HG03469 (cell line): ENCODE results near the gene SCN4A.

Source experiments
- ATAC-seq: cut with Tn5 transposase; IDR thresholded peaks from one replicate; pipeline ENCODE4 v1.9.1; 2021; ENCODE audit warnings: mild to moderate bottlenecking, moderate library complexity, moderate number of reproducible peaks; ENCODE audit not compliant: unreplicated experiment

SCN4A gene

GRCh38 chr17:63960006-63960405 is 12.7 kb downstream of the SCN4A start:
- no peak for ATAC-seq

DNA sequence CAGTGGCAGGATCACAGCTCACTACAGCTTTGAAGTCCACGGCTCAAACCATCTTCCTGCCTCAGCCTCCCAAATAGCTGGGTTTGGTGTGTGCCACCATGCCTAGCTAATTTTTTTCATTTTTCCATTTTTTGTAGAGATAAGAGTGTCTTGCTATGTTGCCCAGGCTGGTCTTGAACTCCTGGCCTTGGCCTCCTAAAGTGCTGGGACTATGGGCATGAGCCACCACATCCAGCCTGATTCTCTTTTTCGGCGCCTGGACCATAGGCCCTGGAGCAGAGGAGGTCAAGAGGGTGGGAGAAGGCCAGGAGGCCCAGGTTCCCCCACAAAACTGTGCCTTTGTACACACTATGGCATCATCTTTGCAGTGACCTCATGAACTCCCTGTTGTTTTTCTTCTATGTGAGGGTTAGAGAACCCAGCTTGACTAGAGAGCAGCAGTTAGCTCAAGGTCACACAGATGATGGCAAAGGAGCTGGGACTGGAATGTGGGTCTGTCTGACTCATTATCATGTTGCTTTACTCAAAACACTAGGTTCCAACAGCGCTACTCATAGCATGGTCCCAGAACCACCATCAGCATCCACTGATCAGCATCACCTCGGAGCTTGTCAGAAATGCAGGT is 16.3 kb downstream of the SCN4A start:
- ATAC-seq: no peak

- ATAC-seq: no peak
These were observed 16.9 kb downstream of the SCN4A start for GRCh38 chr17:63955791-63956190.

DNA sequence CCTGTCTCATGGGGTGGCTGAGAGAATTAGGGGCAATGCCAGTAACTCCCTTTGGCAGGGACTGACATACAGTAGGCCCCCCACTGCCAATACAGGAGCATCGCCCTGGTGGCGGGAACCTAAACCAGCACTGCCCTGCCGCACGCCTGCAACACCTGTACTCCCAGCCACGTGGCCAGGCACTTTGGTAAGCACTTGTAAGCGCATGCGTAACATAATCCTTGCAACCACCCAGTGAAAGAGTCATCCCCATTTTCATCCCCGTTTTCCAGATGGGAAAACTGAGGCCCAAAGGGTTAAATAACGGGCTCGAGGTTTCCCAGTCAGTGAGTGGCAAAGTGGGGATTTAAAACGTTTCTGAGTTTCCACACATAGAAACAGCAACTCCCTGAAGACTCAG is 17.5 kb downstream of the SCN4A start:
- no peak for ATAC-seq

DNA sequence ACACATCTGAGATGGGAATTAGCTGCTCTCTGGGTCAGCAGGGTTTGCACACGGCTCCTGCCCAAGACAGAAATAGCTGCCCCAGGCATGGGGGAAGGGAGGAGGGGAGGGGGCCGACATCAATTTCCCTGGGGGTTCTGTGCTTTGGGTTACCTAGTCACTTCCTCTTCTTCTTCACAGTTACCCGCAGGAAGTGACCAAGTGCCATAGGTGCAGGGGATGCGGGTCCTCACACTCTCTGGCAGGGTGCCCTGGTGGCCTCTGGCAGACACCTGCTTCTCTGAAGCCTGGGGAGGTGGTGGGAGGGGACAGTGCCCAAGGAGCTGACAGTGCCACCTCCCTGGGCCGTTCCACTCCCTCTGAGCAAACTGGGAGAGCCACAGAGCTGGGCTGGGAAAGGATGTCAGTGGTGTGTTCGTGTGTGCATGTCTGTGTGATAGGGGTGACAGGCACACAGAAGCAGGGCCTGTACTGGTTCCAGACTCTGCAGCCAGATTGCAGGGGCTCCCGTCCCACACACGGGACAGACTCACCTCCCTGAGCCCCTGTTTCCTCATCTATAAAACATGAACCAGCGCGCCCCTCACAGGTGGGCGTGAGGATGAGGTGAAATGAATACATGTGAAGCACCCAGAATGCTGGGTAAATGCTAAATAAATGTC is 18.2 kb downstream of the SCN4A start:
- ATAC-seq: no peak

GRCh38 chr17:63950940-63951907 is 21.5 kb downstream of the SCN4A start:
- no peak for ATAC-seq

- no peak for ATAC-seq
These were observed 23.0 kb downstream of the SCN4A start for GRCh38 chr17:63949576-63950250.

GRCh38 chr17:63948521-63948920 is 24.2 kb downstream of the SCN4A start:
- no peak for ATAC-seq

DNA sequence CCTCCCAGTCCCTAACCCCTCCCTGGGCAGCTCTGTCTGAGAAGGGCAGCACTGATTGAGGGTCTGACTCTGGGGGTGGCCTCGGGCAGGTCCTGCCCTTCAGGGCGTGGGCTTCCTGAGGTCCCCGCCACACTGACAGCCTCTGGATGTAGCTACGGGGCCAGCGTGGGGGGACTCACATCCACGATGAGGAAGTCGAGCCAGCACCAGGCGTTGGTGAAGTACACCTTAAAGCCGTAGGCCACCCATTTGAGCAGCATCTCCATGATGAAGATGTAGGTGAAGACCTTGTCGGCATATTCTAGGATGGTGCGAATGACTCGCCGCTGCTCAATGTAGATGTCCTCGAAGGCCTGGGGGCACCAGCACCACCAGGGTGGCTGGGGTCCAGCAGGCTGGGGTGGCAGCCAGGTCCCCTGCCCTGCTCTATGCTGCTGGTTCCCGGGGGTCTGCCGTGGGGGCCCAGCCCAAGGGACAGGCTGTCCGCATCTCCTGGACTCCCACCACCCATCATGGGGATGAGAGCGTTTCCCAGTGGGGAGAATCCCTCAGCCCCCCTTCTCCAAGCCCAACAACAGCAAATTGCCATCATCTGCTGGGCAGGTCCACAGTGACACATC is 24.9 kb downstream of the SCN4A start:
- no peak for ATAC-seq

GRCh38 chr17:63946440-63947363 is 26.0 kb downstream of the SCN4A start:
- ATAC-seq: no peak

GRCh38 chr17:63945784-63946439 is 26.8 kb downstream of the SCN4A start:
- ATAC-seq: no peak

- ATAC-seq: no peak
These were observed 27.8 kb downstream of the SCN4A start for GRCh38 chr17:63944736-63945499.

- no peak for ATAC-seq
These were observed 29.0 kb downstream of the SCN4A start for GRCh38 chr17:63943745-63944144.

DNA sequence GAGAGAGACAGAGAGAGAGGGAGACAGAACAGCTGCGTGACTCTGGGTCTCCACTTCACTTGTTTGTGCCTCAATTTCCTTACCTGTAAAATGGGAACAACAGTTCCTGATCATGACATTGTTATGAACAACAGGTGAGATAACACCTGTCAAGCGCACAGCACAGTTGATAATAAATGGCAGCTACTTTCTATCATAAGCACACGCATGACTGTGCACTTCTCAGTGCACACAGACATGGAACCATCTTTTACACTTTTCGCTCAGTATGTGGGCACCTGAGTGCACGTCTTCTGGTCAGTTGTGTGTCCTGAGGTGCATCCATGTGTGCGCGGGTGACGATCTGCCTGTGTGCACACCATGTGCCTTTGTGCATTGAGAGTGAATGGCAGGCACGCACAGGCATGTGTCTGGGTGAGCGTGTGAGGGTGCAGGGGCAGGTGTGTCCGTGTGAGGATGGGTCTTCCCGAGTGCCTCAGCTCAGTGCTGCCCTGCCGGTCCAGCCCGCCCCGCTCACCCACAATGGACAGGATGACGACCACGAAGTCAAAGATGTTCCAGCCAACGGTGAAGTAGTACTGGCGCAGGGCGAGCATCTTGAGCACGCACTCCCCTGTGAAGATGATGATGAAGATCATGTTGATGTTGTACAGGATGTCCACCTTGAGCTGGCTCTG is 30.3 kb downstream of the SCN4A start:
- ATAC-seq: no peak

GRCh38 chr17:63941751-63942150 is 31.0 kb downstream of the SCN4A start:
- ATAC-seq: no peak

DNA sequence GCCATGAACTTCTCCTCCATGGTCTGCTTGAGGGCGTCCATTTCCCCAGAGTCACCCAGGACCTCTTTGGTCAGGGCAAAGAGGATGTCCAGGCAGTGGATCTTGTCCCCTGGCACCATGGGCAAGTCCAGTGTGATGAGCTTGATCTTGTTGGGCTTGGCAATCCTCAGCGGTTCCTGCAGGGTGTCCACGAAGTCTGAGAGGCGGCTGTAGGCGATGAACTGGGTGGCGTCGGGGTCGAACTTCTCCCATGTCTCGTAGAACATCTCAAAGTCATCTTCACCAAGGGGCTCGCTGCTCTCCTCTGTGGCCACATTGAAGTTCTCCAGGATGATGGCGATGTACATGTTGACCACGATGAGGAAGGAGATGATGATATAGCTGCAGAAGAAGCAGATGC is 31.6 kb downstream of the SCN4A start:
- ATAC-seq: no peak

- no peak for ATAC-seq
These were observed 32.1 kb downstream of the SCN4A start for GRCh38 chr17:63940584-63940983.

DNA sequence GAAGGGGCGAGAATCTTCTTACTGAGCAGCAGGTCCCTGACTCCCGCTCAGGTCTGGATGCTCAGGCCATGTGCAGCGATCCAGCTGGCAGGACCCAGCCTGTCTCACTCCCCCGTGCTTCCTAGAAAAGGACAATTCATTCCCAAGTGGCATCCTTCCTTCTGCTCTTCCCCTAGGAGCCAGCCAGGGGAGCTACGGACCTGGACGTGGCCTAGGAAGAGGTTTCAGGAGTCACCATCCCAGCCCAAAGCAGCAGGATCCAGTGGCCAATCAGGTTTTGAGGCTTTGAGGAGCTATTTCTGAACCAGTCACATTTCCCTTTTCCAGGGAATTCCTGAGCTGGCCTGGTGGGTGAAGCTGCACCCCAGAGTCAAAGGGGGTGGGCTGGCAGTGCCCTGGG is 32.8 kb downstream of the SCN4A start:
- ATAC-seq: no peak
